K562 (cell line): ENCODE results near the gene MRPL11. TPM values are rescaled to one million over a fixed set of nuclear protein-coding genes. Genes with fewer than 3 reads are reported as not detected.

ENCODE experiments used
- ATF2 ChIP-seq: sonication (generic); formaldehyde crosslinking; IDR thresholded peaks from 2 replicates; pipeline ENCODE4 v1.8.1; 2022; ENCODE audit warnings: missing genetic modification reagents
- CBX1 ChIP-seq: sonication (generic); IDR thresholded peaks from 2 replicates; pipeline ENCODE4 v1.6.1; 2016; ENCODE audit warnings: antibody characterized with exemption, low read depth, mild to moderate bottlenecking
- CHD4 ChIP-seq: fragments of 200-600 bp; sonication (generic); IDR thresholded peaks from 3 replicates; pipeline ENCODE4 v1.6.1; 2012; ENCODE audit warnings: low read depth, mild to moderate bottlenecking, mixed read lengths, low read length, inconsistent platforms; ENCODE audit not compliant: insufficient read depth, insufficient replicate concordance, poor library complexity, severe bottlenecking
- FOSL1 ChIP-seq: fragments of 200-800 bp; sonication (Bioruptor generic); conservative IDR thresholded peaks from 2 replicates; pipeline ENCODE4 v1.6.1; 2016; ENCODE audit warnings: missing genetic modification characterization, missing compliant biosample characterization
- HNRNPH1 ChIP-seq: fragments of 200-400 bp; formaldehyde crosslinking; optimal IDR thresholded peaks from 2 replicates; pipeline ENCODE3; 2017; ENCODE audit warnings: low read depth, mild to moderate bottlenecking, low read length, moderate library complexity
- KAT8 ChIP-seq: fragments of 450-650 bp; IDR thresholded peaks from 2 replicates; pipeline ENCODE4 v1.6.1; 2016; ENCODE audit warnings: low read depth, mild to moderate bottlenecking
- MAFG ChIP-seq: fragments of 450-650 bp; conservative IDR thresholded peaks from 2 replicates; pipeline ENCODE4 v1.6.1; 2016; ENCODE audit warnings: missing genetic modification characterization, missing compliant biosample characterization
- RREB1 ChIP-seq: fragments of 250-450 bp; sonication (Bioruptor Pico); IDR thresholded peaks from 2 replicates; pipeline ENCODE4 v1.4.0; 2020
- UBTF ChIP-seq, 2 experiments: IDR thresholded peaks; 2 replicates each; pipeline ENCODE4 v1.6.1; 2012; ENCODE audit warnings: improper control_type of control experiment in 2 of 2, low read depth in 2 of 2, low read length in 2 of 2, borderline replicate concordance in 1 of 2
- ZBTB33 ChIP-seq: sonication (generic); formaldehyde crosslinking; IDR thresholded peaks from 2 replicates; pipeline ENCODE4 v1.8.1; 2023; ENCODE audit warnings: mild to moderate bottlenecking, missing genetic modification reagents
- ZNF511 ChIP-seq: sonication (generic); formaldehyde crosslinking; IDR thresholded peaks from 2 replicates; pipeline ENCODE4 v1.8.0; 2022; ENCODE audit warnings: mild to moderate bottlenecking, missing genetic modification reagents
- ZNF75A ChIP-seq: fragments of 450-650 bp; formaldehyde crosslinking; IDR thresholded peaks from 2 replicates; pipeline ENCODE4 v1.4.0; 2020; ENCODE audit warnings: mild to moderate bottlenecking
- ZNF778 ChIP-seq: fragments of 450-650 bp; formaldehyde crosslinking; IDR thresholded peaks from 2 replicates; pipeline ENCODE4 v1.4.0; 2020; ENCODE audit warnings: mild to moderate bottlenecking, moderate library complexity
- polyA plus RNA-seq, 8 experiments: library from polyadenylated mRNA; depleted of rRNA in 4 of 8; stranded (reverse) in 5 of 8; unstranded in 3 of 8; fragments of >200 nt; fragmentation: Nextera tagmentation in 2 of 8; fragmentation: Illumina TruSeq in 1 of 8; extraction: Ambion mirVana in 2 of 8; extraction: Trizol in 1 of 8; gene quantifications; 2 replicates each; pipeline versions ENCODE4 v1.2.1 to v1.2.3, GENCODE V29; 2011 to 2014; ENCODE audit warnings: inconsistent platforms in 1 of 8, missing spikeins in 1 of 8
- total RNA-seq, 7 experiments: library from RNA; depleted of rRNA in 6 of 7; stranded (reverse); fragments of >200 nt in 6 of 7; fragmentation: Illumina TruSeq in 2 of 7; extraction: Trizol in 2 of 7; gene quantifications; 2 replicates each; pipeline versions ENCODE4 v1.2.1 to v1.2.3, GENCODE V29; 2011 to 2021; ENCODE audit warnings: low replicate concordance in 1 of 7

MRPL11 gene
- total and polyA plus RNA-seq, 9 of the 15 experiments (the other 6 are each of a cell fraction or from before 2014, with no cell fraction given): 33.0 to 173 (median 91.9) TPM

GRCh38 chr11:66408488-66409214, 30.0 kb downstream of the MRPL11 start (continued):
- TF ChIP-seq CBX1 (no peak), MAFG (tag) (peak; percentile 27; the same call in 1 of the 2 replicates), ZNF511 (peak; percentile 25; the same call in 1 of the 2 replicates), ZNF778 (CRISPR knock-in tag) (no peak), UBTF (IDR thresholded peaks at IDR 0.05; ENCODE audit: borderline replicate concordance in 1 of 2, low read depth in 2 of 2, low read length in 2 of 2) (0 out of 4 replicates have a peak, but pooled peaks of 1 of the 2 experiments have one; percentile 33), ZNF75A (no peak), ZBTB33 (CRISPR knock-in tag) (peak; percentile 70), FOSL1 (tag) (no peak), KAT8 (no peak), ATF2 (no peak), CHD4 (no peak), HNRNPH1 (no peak), RREB1 (CRISPR knock-in tag) (0 out of 2 replicates have a peak, but pooled peaks have one; percentile 20)
